Glomerular visceral epithelial cell (primary cell): ENCODE data around the gene SRGAP3.
A peak's percentile ranks its signal among the peaks of the same experiment; 100 is the strongest.
"Not testable (repeated sequence)": the region's sequence is repeated elsewhere in the genome, so short reads cannot be mapped to it uniquely, and the experiment has no call there.

Source experiments
- DNase-seq: peaks from one replicate; pipeline ENCODE4 v3.0.0-alpha.2; 2016; ENCODE audit errors: extremely low spot score

SRGAP3 gene

GRCh38 chr3:9087831-9088413 lies 161.5 kb downstream of the SRGAP3 start:
- DNase-seq, result no peak

- not testable (repeated sequence) for DNase-seq
These were observed 164.0 kb downstream of the SRGAP3 start for GRCh38 chr3:9085428-9085827.

- no peak for DNase-seq
These were observed 168.1 kb downstream of the SRGAP3 start for GRCh38 chr3:9081184-9081818.

DNA sequence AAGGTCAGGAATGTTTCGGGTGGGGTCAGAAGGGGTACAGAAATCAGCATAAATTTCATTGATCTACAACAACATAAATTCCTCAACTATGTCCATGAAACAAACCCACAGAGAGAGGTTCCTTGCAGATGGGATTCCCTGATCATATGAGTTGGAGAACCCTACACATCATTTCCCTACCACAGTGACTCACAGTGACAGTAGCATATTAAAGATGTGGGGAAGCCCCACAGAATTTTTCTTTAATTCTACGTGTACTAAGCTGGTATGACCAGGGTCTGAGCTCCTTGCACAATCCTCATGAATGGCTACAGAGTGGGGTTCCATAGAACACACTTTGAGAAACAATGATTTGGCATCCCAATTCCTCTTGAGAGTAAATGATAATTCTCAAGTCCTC lies 169.3 kb downstream of the SRGAP3 start:
- DNase-seq, result no peak

- DNase-seq, result no peak
These were observed 169.8 kb downstream of the SRGAP3 start for GRCh38 chr3:9079676-9080075.

DNA sequence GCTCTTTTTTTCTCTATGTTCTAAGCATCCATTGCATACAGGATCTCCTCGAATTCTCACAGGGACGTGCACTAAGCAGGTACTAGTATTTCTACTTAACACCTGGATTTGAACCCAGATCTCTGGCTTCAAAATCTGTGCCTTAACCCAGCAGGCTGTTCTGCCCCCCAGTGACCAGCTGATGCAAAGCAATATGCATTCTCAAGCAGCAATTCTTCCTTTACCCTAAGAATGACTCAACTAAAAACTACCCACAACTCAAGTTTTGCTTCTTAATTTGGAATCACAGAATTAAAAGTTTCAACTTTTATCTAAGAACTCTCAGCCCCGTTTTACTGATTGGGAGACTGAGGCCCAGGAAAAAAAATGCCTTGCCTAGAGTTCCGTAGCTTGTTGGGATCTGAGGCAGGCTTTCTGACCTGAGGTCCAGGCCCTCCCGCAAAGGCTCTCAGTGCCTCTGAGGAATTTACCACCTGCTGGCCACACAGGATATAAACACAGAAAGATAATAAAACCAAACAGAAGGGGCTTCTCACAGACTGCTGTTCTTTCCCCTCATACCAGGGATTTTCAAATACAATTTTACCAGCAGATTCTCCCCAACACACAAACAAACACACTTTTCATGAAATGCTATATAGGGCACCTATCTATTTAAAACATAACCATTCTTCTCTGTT lies 170.7 kb downstream of the SRGAP3 start:
- no peak for DNase-seq

DNA sequence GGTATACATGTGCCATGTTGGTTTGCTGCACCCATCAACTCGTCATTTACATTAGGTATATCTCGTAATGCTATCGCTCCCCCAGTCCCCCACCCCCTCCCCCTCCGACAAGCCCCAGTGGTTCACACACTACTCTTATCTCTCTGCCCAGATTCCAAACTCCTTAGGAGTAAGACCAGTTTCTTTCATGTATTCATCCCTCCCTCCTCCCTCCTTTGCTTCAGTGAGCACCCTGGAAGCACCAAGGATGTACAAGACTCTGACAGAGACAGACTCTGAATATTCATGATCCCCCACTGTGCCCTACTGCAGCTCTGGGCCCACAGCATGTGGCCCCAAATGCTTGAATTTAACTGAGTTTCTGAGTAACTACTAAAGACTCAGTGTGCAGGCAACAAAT lies 172.4 kb downstream of the SRGAP3 start:
- no peak for DNase-seq

DNA sequence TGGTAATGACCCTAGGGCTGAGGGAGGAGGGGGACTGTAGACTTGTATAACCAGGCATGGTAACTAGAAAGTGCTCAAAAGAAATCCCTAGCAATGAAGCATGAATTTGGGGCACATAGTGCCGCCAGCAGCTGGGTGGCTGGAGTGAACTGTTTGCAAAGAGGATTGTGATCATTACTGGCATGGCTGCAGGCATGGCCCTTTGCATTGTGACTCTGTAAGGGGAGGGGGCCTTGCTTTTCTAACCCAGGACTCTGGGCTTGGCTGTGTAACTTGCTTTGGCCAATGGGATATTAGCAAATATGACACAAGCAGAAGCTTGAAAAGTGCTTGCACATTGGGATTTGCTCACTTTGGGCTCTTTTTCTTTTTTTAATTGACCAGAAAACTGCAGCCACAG lies 173.7 kb downstream of the SRGAP3 start:
- DNase-seq, result no peak

GRCh38 chr3:9074079-9074478 lies 175.4 kb downstream of the SRGAP3 start:
- no peak for DNase-seq

DNA sequence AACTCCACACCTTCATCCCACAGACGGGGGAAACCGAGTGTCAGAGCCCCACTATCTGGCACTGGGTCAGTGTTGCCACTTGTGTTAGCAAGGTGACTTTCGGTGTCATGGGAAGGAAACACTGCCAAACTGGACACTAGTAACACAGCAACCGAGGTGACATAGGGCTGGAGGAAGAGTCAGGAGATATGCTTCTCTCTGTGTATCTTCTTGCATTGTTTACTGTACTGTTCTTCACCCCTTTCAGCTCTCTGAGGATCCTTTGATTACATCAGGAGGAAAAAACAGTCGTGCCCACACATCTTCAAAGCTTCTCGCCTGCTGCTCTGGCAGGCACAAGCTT lies 176.8 kb downstream of the SRGAP3 start:
- DNase-seq, result no peak

DNA sequence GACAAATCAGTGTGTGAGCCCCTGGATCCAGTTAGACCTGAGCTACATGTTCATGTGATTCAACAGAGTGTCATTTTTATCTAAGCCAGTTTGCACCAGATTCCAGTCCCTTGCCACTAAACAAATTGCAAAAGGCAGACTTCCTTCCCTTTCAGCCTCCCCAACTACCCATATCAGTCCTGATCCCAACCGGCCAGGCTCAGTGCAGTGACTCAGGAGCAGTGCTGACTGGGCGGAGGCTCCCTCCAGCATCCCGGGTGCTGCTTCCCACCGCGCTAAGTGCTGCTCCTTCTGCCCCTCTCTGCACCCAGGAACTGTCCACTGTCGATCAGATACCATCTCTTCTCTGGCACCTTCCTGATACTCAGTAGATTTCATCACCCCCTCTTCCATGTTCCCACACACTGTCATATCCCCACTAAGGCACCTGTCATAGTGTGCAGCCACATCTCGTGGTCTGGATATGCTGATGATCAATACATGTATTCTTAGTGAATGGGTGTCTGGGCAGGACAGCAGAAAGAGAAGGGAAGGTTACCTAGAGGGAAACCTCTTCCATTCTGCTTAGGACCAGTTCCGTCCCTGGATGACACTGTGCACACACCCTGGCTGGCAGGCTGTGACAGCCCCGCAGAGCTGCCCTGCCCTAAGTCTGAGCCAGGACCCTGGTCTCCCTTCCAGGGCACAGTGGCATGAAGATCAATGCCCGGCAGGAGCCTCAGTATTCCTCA lies 177.3 kb downstream of the SRGAP3 start:
- DNase-seq, result no peak

DNA sequence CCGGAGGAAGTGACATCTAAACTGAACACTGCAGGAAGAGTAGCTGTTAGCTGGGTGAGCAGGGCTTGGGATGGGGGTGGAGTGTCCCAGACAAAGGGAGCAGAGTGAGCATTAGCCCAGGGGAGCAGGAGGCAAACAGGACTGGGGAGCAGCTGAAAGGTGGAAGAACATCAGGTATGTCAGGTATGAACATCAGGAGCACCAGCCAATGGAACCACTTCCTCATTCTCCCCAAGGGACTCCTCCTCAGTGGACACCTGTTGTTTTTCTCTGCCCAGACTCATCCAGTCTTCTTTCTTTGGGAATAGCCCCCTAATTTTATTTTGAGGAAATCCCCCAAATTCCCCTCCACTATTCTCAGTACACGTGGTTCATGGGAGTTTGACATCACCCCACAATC lies 178.5 kb downstream of the SRGAP3 start:
- no peak for DNase-seq

DNA sequence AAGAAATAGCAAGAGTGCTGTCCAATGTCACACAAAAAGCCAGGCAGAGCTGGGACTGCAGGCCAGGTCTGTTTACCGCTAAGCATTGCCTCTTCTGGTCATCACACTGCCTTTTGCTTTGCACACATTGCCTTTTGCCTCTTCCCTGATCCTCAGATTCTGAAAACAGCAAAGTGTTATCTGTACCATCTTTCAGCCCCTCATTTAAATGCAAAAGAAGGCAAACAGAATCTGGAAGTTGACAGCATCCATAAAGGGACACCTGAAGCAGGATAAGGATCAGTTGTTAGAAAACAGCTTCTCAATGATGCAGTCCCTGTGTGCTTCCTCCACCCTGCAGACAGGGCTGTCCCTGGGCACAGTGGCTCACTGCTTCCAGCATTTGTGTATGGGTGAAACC lies 179.5 kb downstream of the SRGAP3 start:
- no peak for DNase-seq

DNA sequence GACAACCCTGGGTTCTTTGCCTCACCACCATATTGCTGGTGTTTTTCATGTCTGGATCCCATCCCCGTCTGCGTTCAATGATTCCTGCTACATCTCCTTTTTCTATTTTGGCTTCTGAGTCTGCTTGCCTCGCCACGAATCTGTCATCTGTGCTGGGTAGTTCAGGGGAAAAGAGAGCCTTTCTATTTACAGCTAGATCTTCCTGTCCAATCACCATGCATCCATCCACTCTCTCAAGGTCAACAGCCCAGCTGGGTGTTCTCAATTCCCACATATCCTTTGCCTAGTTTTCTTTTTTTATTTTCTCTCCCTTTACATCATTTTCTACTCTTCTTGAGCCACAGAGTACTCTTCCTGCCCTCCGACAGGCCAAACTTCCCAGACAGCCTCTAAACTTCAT lies 181.4 kb downstream of the SRGAP3 start:
- DNase-seq, result no peak

DNA sequence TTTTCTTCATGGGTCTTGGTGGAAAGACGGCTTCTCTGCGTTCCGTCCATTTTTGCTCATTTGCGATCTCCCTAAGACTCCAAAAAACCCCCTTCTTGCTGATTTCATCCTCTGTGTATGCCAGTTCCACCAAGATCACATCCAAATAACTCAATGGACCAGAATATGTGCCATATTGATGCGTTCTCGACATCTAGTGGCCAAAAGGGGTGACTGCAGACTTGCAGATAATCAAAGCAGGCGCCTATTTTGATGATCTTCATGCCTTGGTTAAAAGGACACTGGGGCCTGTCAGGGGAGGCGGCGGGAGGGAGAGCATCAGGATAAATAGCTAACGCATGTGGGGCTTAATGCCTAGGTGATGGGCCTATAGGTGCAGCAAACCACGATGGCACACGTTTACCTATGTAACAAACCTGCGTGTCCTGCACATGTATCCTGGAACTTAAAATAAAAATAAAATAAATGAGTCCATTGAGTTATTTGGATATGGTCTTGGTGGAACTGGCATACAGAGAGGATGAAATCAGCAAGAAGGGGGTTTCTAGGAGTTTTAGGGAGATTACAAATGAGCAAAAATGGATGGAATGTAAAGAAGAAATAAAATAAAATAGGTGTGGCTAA lies 182.0 kb downstream of the SRGAP3 start:
- DNase-seq, result peak; percentile 48

DNA sequence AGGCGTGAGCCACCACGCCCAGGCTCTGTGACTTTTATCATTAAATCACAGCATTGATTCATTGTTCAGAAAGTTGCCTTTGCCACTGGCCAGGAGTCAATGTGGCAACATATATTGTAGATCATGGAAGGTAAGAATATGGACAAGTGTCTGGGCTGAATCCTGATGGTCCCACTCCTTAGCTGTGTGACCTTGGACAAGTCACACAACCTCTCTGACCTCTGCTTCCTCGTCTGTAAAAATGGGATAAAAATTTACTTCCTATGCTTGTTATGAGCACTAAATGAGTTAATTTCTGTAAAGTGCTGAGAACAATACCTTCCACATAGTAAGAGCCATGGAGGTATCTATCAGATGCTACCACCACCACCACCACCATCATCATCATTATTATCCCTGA lies 182.7 kb downstream of the SRGAP3 start:
- DNase-seq, result no peak

DNA sequence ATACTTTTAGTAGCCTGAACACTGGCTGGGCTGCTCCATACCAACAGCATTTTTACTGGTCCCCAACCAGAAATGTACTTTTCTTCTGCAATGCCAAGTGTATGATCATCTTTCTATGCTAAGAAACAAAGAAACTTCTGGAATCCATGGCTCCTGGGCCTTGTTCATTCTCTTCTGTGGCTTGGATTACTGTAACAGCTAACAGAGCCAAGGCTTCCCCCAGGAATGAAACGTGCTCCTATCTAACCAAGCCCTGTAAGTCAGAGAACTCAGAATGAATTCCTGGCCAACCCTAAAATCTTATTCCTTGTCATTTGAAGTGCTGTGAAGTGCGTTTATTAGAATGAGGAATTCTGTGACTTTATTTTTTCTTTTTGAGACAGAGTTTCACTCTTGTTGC lies 183.3 kb downstream of the SRGAP3 start:
- DNase-seq, result no peak

- DNase-seq, result no peak
These were observed 184.6 kb downstream of the SRGAP3 start for GRCh38 chr3:9064850-9065249.

DNA sequence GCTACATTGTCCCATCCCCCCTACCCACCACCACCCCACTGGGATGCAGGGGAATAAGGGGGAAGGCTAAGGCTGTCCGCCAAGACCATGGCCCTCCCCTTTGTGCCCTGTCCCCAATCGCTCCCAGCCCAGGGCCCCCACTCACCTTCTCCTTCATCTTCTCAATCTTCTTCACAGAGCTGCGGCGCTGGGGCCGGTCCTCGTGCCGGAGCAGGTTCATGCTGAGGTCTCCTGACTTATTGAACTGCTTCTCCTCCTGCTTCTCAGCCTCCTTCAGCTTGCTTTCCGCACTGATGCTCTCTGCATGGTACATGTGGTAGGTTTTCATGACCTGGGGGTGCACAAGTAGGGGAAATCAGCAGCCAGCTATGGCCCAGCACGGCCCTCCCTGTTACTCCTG lies 185.2 kb downstream of the SRGAP3 start:
- no peak for DNase-seq

DNA sequence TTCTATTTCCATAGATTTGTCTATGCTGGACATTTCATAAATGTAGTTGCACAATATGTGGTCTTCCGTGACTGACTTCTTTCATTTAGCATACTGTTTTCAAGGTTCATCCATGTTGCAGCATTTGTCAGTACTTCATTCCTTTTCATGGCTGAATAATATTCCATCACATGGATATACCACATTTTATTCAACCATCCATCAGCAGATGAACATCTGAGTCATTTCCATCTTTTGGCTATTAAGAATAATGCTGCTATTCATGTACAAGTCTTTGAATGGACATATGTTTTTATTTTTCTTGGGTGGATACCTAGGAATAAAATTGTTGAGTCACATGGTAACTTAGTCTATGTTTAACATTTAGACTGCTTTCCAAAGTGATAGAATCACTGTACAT lies 186.9 kb downstream of the SRGAP3 start:
- DNase-seq, result no peak

GRCh38 chr3:9061634-9062033 lies 187.8 kb downstream of the SRGAP3 start:
- no peak for DNase-seq
